ENCODE measurements around the gene TUBG2. TPM values are rescaled to one million over a fixed set of nuclear protein-coding genes. Genes with fewer than 3 reads are reported as not detected.

Gene TUBG2
- total and polyA plus RNA-seq, 9 donors, result 19.4 to 30.0 (median 22.9) TPM

GRCh38 chr17:42680331-42680808, 21.3 kb downstream of the TUBG2 start:
- intact Hi-C loops (cut with DNase I), result loop anchor here in 3 of 4 donors (2.0 to 10.0 kb wide), 5 partner anchors 64 to 694 kb away; partner anchors contain the start of genes RETREG3 (in 2 of the 3), TUBG1 (in 2 of the 3), EZH1 (in 1 of the 3) and PSMC3IP (in 1 of the 3)
- no peaks in the 10 kb centered on the region for H3K36me3 ChIP-seq
- no peaks in the 10 kb centered on the region for H3K9me3 ChIP-seq
- 39 to 47% (median 45%) methylated on average over 18 to 20 of the region's 20 CpGs for WGBS, 3 donors
- H3K27me3 ChIP-seq, result no peaks in the 10 kb centered on the region
- DNase-seq, result peak in 1 of 5 donors; percentile 64
- TF ChIP-seq POLR2A (IDR thresholded peaks at IDR 0.05) (no peak), EP300 (IDR thresholded peaks at IDR 0.05) (no peak)
- TF ChIP-seq, protein P1, sequence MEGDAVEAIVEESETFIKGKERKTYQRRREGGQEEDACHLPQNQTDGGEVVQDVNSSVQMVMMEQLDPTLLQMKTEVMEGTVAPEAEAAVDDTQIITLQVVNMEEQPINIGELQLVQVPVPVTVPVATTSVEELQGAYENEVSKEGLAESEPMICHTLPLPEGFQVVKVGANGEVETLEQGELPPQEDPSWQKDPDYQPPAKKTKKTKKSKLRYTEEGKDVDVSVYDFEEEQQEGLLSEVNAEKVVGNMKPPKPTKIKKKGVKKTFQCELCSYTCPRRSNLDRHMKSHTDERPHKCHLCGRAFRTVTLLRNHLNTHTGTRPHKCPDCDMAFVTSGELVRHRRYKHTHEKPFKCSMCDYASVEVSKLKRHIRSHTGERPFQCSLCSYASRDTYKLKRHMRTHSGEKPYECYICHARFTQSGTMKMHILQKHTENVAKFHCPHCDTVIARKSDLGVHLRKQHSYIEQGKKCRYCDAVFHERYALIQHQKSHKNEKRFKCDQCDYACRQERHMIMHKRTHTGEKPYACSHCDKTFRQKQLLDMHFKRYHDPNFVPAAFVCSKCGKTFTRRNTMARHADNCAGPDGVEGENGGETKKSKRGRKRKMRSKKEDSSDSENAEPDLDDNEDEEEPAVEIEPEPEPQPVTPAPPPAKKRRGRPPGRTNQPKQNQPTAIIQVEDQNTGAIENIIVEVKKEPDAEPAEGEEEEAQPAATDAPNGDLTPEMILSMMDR (IDR thresholded peaks at IDR 0.05), result no peak
- peak overlapping the region; percentile 82 to 94 for H3K27ac ChIP-seq
- H3K4me3 ChIP-seq, result peak overlapping the region; percentile 68
- H3K4me1 ChIP-seq (ENCODE audit: insufficient read depth), result peaks cover 14% of the 10 kb centered on the region

GRCh38 chr17:42681976-42682721, 23.1 kb downstream of the TUBG2 start, which contains the start of gene CNTNAP1:
Gene CNTNAP1 (plus strand): TSS chr17:42682531. CDS start chr17:42682830, 299 bp downstream.
- H3K36me3 ChIP-seq, result no peaks in the 10 kb centered on the region
- WGBS, 3 donors, result 11 to 13% (median 12%) methylated on average over 22 of the region's 22 CpGs
- H3K27ac ChIP-seq, result peak within 1 kb of the TSS in 1 of 2 donors; percentile 68
- intact Hi-C loops (cut with DNase I), result loop anchor here in 3 of 4 donors (2.0 to 10.0 kb wide), 5 partner anchors 63 to 693 kb away; partner anchors contain the start of genes RETREG3 (in 2 of the 3), TUBG1 (in 2 of the 3), EZH1 (in 1 of the 3) and PSMC3IP (in 1 of the 3)
- peak; percentile 75 for TF ChIP-seq EP300 (IDR thresholded peaks at IDR 0.05)
- TF ChIP-seq POLR2A (IDR thresholded peaks at IDR 0.05), result no peak
- TF ChIP-seq, protein P1 (IDR thresholded peaks at IDR 0.05), result no peak
- no peaks in the 10 kb centered on the region for H3K9me3 ChIP-seq
- no peaks in the 10 kb centered on the region for H3K27me3 ChIP-seq
- peak; percentile 71 to 82 (median 79) for DNase-seq
- H3K4me3 ChIP-seq, result peak within 1 kb of the TSS; percentile 50
- H3K4me1 ChIP-seq (ENCODE audit: insufficient read depth), result peaks cover 14% of the 10 kb centered on the region

GRCh38 chr17:42682722-42683403, 23.8 kb downstream of the TUBG2 start:
- intact Hi-C loops (cut with DNase I), result loop anchor here in 2 of 4 donors (5.0 to 10.0 kb wide), 4 partner anchors 62 to 692 kb away; partner anchors contain the start of genes EZH1 (in 1 of the 2), PSMC3IP (in 1 of the 2), RETREG3 (in 1 of the 2) and TUBG1 (in 1 of the 2)
- H3K4me1 ChIP-seq (ENCODE audit: insufficient read depth), result peaks cover 14% of the 10 kb centered on the region
- peak overlapping the region in 1 of 2 donors; percentile 68 for H3K27ac ChIP-seq
- H3K27me3 ChIP-seq, result no peaks in the 10 kb centered on the region
- peak overlapping the region; percentile 50 for H3K4me3 ChIP-seq
- no peaks in the 10 kb centered on the region for H3K36me3 ChIP-seq
- peak; percentile 66 to 80 (median 68) for DNase-seq
- no peaks in the 10 kb centered on the region for H3K9me3 ChIP-seq
- 0 to 1% (median 0%) methylated on average over 28 to 34 of the region's 34 CpGs for WGBS, 3 donors
- TF ChIP-seq, protein P1 (IDR thresholded peaks at IDR 0.05), result no peak
- no peak for TF ChIP-seq EP300 (IDR thresholded peaks at IDR 0.05)
- no peak for TF ChIP-seq POLR2A (IDR thresholded peaks at IDR 0.05)
